ENCODE data around the gene MYLK. TPM values are rescaled to one million over a fixed set of nuclear protein-coding genes. Genes with fewer than 3 reads are reported as not detected.

Gene MYLK
- total RNA-seq, 1 donor from 2014 or later = 0.08 TPM

DNA sequence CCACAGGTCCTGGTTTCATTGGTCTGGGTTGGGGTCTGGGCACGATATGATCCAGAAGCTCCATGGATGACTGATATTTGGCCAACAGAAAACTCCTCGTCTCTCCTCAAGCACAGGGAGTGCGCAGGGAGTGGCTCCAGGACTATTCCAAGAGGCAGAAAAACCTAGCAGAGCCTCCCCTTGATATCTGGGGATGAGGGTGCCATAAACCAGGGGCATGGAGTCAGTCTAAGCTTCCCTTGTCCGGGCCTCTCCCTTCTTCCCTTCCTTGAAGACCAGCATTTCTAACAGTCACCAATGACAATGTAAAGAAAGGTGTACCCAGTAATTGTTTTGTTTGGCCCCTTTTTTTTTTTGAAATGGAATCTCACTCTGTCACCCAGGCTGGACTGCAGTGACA, 199.9 kb downstream of the MYLK start:
- Mint-ChIP-seq H3K27ac (no peak overlapping the region), H3K9me3 (no peaks in the 10 kb centered on the region), H3K4me3 (no peak overlapping the region), H3K36me3 (ENCODE audit: low read depth) (no peaks in the 10 kb centered on the region), H3K4me1 (ENCODE audit: low read depth) (no peaks in the 10 kb centered on the region), H3K27me3 (ENCODE audit: insufficient read depth) (no peaks in the 10 kb centered on the region)
- DNase-seq (ENCODE audit: low spot score) = no peak
- intact Hi-C loops (cut with micrococcal nuclease) = no loop called here

DNA sequence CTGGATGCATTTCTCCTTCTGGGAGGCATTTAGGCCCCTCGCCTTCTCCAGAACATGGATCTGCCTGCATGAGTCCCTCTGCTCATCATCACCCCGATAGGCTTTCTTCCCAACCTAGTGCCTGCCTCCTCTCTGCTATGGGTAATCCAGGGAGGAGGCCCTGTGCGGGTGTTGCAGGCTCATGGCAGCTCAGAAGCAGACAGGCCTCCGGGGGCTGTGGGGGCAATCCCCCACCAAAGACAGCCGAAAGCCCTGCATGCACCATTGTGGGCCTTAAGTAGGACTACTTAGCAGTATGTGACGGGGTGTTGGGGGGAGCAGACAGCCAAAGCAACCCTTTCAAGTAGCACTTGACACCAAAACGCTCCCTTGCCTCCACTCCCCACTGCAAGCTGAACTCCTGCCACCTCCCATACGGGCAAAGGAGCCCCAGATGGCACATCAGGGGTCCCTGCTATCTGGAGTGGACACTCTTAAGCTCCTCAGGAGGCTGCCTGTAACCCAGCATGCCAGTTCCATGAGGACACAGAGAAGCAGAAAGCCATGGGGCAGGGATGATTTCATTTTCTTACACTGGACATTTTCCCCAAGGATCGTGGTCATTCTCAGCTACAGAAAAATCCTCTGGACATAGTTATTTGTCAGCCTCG, 200.5 kb downstream of the MYLK start:
- no peaks in the 10 kb centered on the region for H3K9me3 Mint-ChIP-seq
- H3K4me3 Mint-ChIP-seq = no peak overlapping the region
- no peaks in the 10 kb centered on the region for H3K27me3 Mint-ChIP-seq (ENCODE audit: insufficient read depth)
- no peak overlapping the region for H3K27ac Mint-ChIP-seq
- H3K4me1 Mint-ChIP-seq (ENCODE audit: low read depth) = no peaks in the 10 kb centered on the region
- intact Hi-C loops (cut with micrococcal nuclease) = no loop called here
- H3K36me3 Mint-ChIP-seq (ENCODE audit: low read depth) = no peaks in the 10 kb centered on the region
- DNase-seq (ENCODE audit: low spot score) = no peak

DNA sequence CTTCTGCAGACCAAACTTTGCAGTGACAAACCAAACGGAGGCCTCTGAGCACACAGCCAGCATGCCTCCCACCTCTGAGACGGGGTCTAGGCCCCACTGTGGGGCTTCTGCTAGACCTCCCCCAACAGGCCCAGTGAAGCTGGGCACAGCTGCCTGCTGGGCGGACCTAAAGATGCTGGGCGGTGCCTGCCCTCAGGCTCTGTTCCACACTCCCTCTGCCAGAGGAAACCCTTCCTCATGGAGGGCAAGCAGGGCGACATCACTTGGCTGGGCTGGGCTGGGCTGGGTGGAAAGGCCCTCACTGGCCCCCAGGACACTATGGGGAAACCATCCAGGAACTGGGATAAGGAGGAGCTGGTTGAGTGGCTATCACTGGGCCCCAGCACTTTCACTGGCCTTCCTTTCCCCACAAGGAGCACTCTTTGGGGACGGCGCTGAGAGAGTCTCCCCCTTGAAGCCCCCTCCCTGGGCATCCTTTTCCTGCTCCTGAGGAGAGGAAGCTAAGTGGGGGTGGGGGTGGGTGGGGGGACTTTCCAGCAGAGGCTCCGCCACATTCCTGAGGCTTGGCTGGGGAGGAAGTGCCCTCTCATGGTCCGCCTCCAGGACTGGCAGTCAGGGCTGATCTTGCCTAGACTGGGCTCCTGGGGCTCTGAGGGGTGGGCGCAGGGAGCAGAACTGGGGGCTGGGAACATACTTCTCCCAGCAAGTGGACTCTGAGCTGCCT, 201.2 kb downstream of the MYLK start:
- intact Hi-C loops (cut with micrococcal nuclease) = no loop called here
- Mint-ChIP-seq H3K27me3 (ENCODE audit: insufficient read depth) (no peaks in the 10 kb centered on the region), H3K36me3 (ENCODE audit: low read depth) (no peaks in the 10 kb centered on the region), H3K4me3 (no peak overlapping the region), H3K4me1 (ENCODE audit: low read depth) (no peaks in the 10 kb centered on the region), H3K9me3 (no peaks in the 10 kb centered on the region), H3K27ac (no peak overlapping the region)
- DNase-seq (ENCODE audit: low spot score) = no peak

DNA sequence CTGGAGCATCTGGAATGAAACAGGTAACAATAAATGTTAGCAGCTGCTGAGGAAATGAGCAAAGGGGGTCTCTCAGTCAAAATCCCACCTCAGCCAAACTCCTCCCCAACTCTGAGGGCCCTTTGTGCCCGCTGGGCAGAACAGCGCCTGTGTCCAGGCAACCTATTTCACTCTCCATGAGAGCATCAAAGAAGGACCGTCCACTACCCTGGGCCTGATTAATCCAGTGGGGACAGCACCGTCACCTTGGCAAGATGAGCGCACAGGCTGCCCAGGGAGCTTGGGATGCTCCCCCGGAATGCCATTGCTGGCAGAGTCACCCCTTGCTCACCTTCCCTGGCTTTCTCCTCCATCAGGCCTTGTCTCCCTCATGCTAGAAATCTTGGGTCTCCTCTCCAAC, 201.8 kb downstream of the MYLK start:
- Mint-ChIP-seq H3K4me1 (ENCODE audit: low read depth) (no peaks in the 10 kb centered on the region), H3K27ac (no peak overlapping the region), H3K4me3 (no peak overlapping the region), H3K27me3 (ENCODE audit: insufficient read depth) (no peaks in the 10 kb centered on the region), H3K9me3 (no peaks in the 10 kb centered on the region), H3K36me3 (ENCODE audit: low read depth) (no peaks in the 10 kb centered on the region)
- no peak for DNase-seq (ENCODE audit: low spot score)
- intact Hi-C loops (cut with micrococcal nuclease) = no loop called here

GRCh38 chr3:123679712-123680386, 204.3 kb downstream of the MYLK start:
- intact Hi-C loops (cut with micrococcal nuclease) = no loop called here
- H3K27me3 Mint-ChIP-seq (ENCODE audit: insufficient read depth) = peaks cover 2% of the 10 kb centered on the region
- H3K4me3 Mint-ChIP-seq = no peak overlapping the region
- H3K36me3 Mint-ChIP-seq (ENCODE audit: low read depth) = no peaks in the 10 kb centered on the region
- no peaks in the 10 kb centered on the region for H3K4me1 Mint-ChIP-seq (ENCODE audit: low read depth)
- H3K27ac Mint-ChIP-seq = no peak overlapping the region
- H3K9me3 Mint-ChIP-seq = no peaks in the 10 kb centered on the region
- DNase-seq (ENCODE audit: low spot score) = no peak

GRCh38 chr3:123678108-123678511, 206.0 kb downstream of the MYLK start:
- peaks cover 2% of the 10 kb centered on the region for H3K27me3 Mint-ChIP-seq (ENCODE audit: insufficient read depth)
- no peak overlapping the region for H3K4me3 Mint-ChIP-seq
- intact Hi-C loops (cut with micrococcal nuclease) = no loop called here
- H3K9me3 Mint-ChIP-seq = no peaks in the 10 kb centered on the region
- H3K27ac Mint-ChIP-seq = no peak overlapping the region
- H3K36me3 Mint-ChIP-seq (ENCODE audit: low read depth) = no peaks in the 10 kb centered on the region
- no peak for DNase-seq (ENCODE audit: low spot score)
- no peaks in the 10 kb centered on the region for H3K4me1 Mint-ChIP-seq (ENCODE audit: low read depth)

- no peak for DNase-seq (ENCODE audit: low spot score)
- Mint-ChIP-seq H3K27me3 (ENCODE audit: insufficient read depth) (peaks cover 4% of the 10 kb centered on the region), H3K9me3 (no peaks in the 10 kb centered on the region), H3K4me1 (ENCODE audit: low read depth) (no peaks in the 10 kb centered on the region), H3K4me3 (no peak overlapping the region), H3K27ac (no peak overlapping the region), H3K36me3 (ENCODE audit: low read depth) (no peaks in the 10 kb centered on the region)
- intact Hi-C loops (cut with micrococcal nuclease) = no loop called here
These were observed 211.5 kb downstream of the MYLK start for GRCh38 chr3:123672429-123673146.

- no peaks in the 10 kb centered on the region for H3K36me3 Mint-ChIP-seq (ENCODE audit: low read depth)
- H3K4me1 Mint-ChIP-seq (ENCODE audit: low read depth) = no peaks in the 10 kb centered on the region
- no peak overlapping the region for H3K27ac Mint-ChIP-seq
- intact Hi-C loops (cut with micrococcal nuclease) = no loop called here
- H3K4me3 Mint-ChIP-seq = no peak overlapping the region
- H3K27me3 Mint-ChIP-seq (ENCODE audit: insufficient read depth) = peaks cover 2% of the 10 kb centered on the region
- H3K9me3 Mint-ChIP-seq = no peaks in the 10 kb centered on the region
- no peak for DNase-seq (ENCODE audit: low spot score)
These were observed 213.4 kb downstream of the MYLK start for GRCh38 chr3:123670743-123671142.

GRCh38 chr3:123668906-123669305, 215.2 kb downstream of the MYLK start:
- no peak overlapping the region for H3K4me3 Mint-ChIP-seq
- H3K9me3 Mint-ChIP-seq = no peaks in the 10 kb centered on the region
- H3K27ac Mint-ChIP-seq = no peak overlapping the region
- DNase-seq (ENCODE audit: low spot score) = no peak
- no peaks in the 10 kb centered on the region for H3K36me3 Mint-ChIP-seq (ENCODE audit: low read depth)
- intact Hi-C loops (cut with micrococcal nuclease) = no loop called here
- no peaks in the 10 kb centered on the region for H3K4me1 Mint-ChIP-seq (ENCODE audit: low read depth)
- peaks cover 2% of the 10 kb centered on the region for H3K27me3 Mint-ChIP-seq (ENCODE audit: insufficient read depth)

- intact Hi-C loops (cut with micrococcal nuclease) = no loop called here
- Mint-ChIP-seq H3K27me3 (ENCODE audit: insufficient read depth) (peaks cover 2% of the 10 kb centered on the region), H3K9me3 (no peaks in the 10 kb centered on the region), H3K4me3 (no peak overlapping the region), H3K4me1 (ENCODE audit: low read depth) (no peaks in the 10 kb centered on the region), H3K27ac (no peak overlapping the region), H3K36me3 (ENCODE audit: low read depth) (no peaks in the 10 kb centered on the region)
- no peak for DNase-seq (ENCODE audit: low spot score)
These were observed 216.3 kb downstream of the MYLK start for GRCh38 chr3:123667784-123668183.

DNA sequence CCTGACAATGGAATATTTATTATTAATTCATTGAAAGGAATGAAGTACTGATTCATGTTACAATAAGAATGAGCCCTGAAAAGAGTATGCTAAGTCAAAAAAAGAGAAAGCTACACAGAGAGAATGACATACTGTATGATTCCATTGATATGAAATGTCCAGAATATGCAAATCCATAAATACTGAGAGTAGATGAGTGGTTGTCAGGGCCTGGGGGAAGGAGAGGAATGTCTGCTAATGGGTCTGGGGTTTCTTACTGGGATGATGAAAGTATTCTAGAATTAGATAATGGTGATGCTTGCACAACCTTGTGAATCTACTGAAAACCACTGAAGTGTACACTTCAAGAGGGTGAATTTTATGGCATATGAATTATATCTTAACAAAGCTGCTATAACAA, 219.4 kb downstream of the MYLK start:
- Mint-ChIP-seq H3K27ac (no peak overlapping the region), H3K27me3 (ENCODE audit: insufficient read depth) (peaks cover 2% of the 10 kb centered on the region), H3K36me3 (ENCODE audit: low read depth) (no peaks in the 10 kb centered on the region), H3K9me3 (no peaks in the 10 kb centered on the region), H3K4me1 (ENCODE audit: low read depth) (no peaks in the 10 kb centered on the region), H3K4me3 (no peak overlapping the region)
- intact Hi-C loops (cut with micrococcal nuclease) = no loop called here
- no peak for DNase-seq (ENCODE audit: low spot score)

DNA sequence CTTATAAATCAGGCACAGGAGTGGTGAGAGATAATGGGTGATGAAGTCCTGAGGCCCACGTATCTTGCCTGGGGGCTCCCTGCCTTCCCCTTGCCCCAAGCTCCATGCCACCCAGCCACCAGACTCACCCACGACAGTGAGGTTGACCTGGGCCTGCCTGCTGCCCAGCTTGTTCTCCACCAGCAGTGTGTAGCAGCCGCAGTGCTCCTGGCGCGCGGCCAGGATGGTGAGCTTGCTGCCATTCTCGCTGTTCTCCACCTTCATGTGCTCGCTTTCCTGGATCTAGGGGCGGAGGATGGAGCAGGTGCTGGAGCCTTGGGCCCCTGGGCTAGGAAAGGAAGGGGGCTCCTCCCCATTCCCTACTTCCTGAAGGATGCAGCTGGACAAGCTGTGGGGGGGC, 220.2 kb downstream of the MYLK start:
- no peak for DNase-seq (ENCODE audit: low spot score)
- H3K27me3 Mint-ChIP-seq (ENCODE audit: insufficient read depth) = no peaks in the 10 kb centered on the region
- H3K9me3 Mint-ChIP-seq = no peaks in the 10 kb centered on the region
- no peaks in the 10 kb centered on the region for H3K4me1 Mint-ChIP-seq (ENCODE audit: low read depth)
- no peaks in the 10 kb centered on the region for H3K36me3 Mint-ChIP-seq (ENCODE audit: low read depth)
- H3K27ac Mint-ChIP-seq = no peak overlapping the region
- no peak overlapping the region for H3K4me3 Mint-ChIP-seq
- intact Hi-C loops (cut with micrococcal nuclease) = no loop called here

GRCh38 chr3:123661973-123662372, 222.2 kb downstream of the MYLK start:
- Mint-ChIP-seq H3K4me3 (no peak overlapping the region), H3K27me3 (ENCODE audit: insufficient read depth) (no peaks in the 10 kb centered on the region), H3K27ac (no peak overlapping the region), H3K9me3 (peaks cover 2% of the 10 kb centered on the region), H3K4me1 (ENCODE audit: low read depth) (no peaks in the 10 kb centered on the region), H3K36me3 (ENCODE audit: low read depth) (no peaks in the 10 kb centered on the region)
- intact Hi-C loops (cut with micrococcal nuclease) = no loop called here
- DNase-seq (ENCODE audit: low spot score) = no peak

Measured in activated T-helper 1 cell treated with anti-CD3 and anti-CD28 coated beads, Interleukin-12 subunit alpha, Interleukin-12 subunit beta, Interleukin-2, Interleukin-4 antibody, amounts not matched to agents 30 ng/mL and 10 ng/mL and 1 ng/mL, durations not matched to agents 14 hours and 24 hours and 36 hours (primary cell).